Rectal smooth muscle tissue (tissue), 1 donor: ENCODE data around the gene C16orf74.

Experiments used
- H3K27ac ChIP-seq: one replicate; pipeline ENCODE4 v1.7.0; 2013; ENCODE audit warnings: low read depth, low read length, inconsistent platforms
- H3K27me3 ChIP-seq: one replicate; pipeline ENCODE4 v1.7.0; 2013; ENCODE audit warnings: low read length; ENCODE audit not compliant: control insufficient read depth, insufficient read depth
- H3K36me3 ChIP-seq: one replicate; pipeline ENCODE4 v1.7.0; 2013; ENCODE audit warnings: low read length; ENCODE audit not compliant: control insufficient read depth, insufficient read depth
- H3K4me1 ChIP-seq: one replicate; pipeline ENCODE4 v1.7.0; 2013; ENCODE audit warnings: low read length; ENCODE audit not compliant: control insufficient read depth, insufficient read depth
- H3K4me3 ChIP-seq: one replicate; pipeline ENCODE4 v1.7.0; 2013; ENCODE audit warnings: low read length
- H3K9ac ChIP-seq: one replicate; pipeline ENCODE4 v1.7.0; 2013; ENCODE audit warnings: low read length

The C16orf74 gene

DNA sequence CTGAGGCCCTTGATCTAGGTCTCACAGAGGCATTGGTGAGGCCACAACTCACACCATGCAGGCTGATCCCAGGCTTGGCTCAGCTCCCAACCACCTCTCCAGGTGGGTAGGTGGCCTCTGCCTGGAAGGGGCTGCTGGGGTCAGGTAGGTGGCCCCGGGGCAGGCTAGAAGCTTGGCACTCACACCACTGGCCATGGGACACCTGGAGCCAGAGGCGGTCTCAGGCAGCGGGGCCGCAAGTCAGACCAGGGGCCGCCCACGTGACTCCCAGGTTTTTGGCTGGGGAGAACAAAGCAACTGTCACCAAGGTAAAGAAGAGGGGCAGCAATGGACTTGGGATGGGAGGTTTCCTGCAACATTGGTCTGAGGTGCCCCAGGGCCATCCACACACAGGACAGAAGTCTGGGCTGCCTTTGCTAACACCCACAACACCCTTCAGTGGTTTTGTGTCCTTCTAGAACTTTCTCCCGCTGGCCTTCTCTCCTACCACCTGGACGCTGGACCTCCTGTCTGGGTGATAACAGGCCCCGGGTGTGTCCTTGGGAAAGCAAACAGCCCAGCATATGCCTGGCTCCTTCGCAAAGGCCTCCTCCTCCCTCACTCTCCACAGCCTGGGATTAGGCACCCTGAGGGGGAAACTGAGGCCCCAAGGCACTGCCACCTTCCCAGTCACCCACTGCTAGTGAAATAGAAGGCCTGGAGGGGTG, 16.4 kb downstream of the C16orf74 start:
- H3K27ac ChIP-seq: no peak overlapping the region

GRCh38 chr16:85733839-85734170, 17.1 kb downstream of the C16orf74 start:
- H3K27ac ChIP-seq: no peak overlapping the region
- H3K4me3 ChIP-seq: no peak overlapping the region
- H3K4me1 ChIP-seq: no peaks in the 10 kb centered on the region
- no peak overlapping the region for H3K9ac ChIP-seq
- no peaks in the 10 kb centered on the region for H3K27me3 ChIP-seq
- H3K36me3 ChIP-seq: no peaks in the 10 kb centered on the region

More for the DNA sequence above, 16.4 kb downstream of the C16orf74 start:
- Histone ChIP-seq H3K36me3 (no peaks in the 10 kb centered on the region), H3K27me3 (no peaks in the 10 kb centered on the region), H3K9ac (no peak overlapping the region), H3K4me3 (no peak overlapping the region), H3K4me1 (no peaks in the 10 kb centered on the region)

DNA sequence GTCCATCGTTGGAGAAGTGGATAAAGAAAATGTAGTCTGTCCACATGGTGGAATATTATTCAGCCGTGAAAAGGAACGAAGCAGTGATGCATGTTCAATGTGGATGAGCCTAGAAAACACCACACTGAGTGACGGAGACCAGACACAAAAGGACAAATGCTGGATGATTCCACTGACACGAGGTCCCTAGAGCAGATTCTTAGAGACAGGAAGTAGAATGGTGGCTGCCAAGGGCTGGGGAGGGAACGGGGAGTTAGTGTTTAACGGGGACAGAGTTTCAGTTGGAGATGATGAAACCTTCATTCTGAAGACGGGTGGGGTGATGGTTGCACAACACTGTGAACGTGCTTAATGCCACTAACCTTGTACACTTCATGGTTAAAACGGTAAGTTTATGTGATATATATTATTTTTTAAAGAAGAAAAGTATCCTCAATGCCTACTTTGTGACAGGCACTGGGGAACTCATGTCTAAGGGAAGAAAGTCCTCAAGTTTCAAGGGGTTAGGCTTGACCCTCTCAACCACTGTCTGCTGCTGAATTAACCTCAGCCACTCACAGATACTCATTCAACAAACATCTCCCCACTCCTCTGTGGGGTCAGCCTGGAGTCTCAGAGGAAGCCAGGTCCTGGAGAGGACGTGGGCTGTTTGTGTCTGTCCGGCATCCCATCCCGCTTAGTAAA, 17.6 kb downstream of the C16orf74 start:
- Histone ChIP-seq H3K27ac (no peak overlapping the region), H3K4me1 (no peaks in the 10 kb centered on the region), H3K4me3 (no peak overlapping the region), H3K9ac (no peak overlapping the region), H3K36me3 (no peaks in the 10 kb centered on the region), H3K27me3 (no peaks in the 10 kb centered on the region)

GRCh38 chr16:85731179-85731578, 19.7 kb downstream of the C16orf74 start:
- no peaks in the 10 kb centered on the region for H3K4me1 ChIP-seq
- H3K27me3 ChIP-seq: no peaks in the 10 kb centered on the region
- H3K27ac ChIP-seq: no peak overlapping the region
- H3K36me3 ChIP-seq: no peaks in the 10 kb centered on the region
- no peak overlapping the region for H3K4me3 ChIP-seq
- H3K9ac ChIP-seq: no peak overlapping the region

GRCh38 chr16:85730186-85730465, 20.8 kb downstream of the C16orf74 start:
- H3K27ac ChIP-seq: no peak overlapping the region
- H3K36me3 ChIP-seq: no peaks in the 10 kb centered on the region
- no peaks in the 10 kb centered on the region for H3K4me1 ChIP-seq
- no peak overlapping the region for H3K4me3 ChIP-seq
- H3K27me3 ChIP-seq: no peaks in the 10 kb centered on the region
- H3K9ac ChIP-seq: no peak overlapping the region

DNA sequence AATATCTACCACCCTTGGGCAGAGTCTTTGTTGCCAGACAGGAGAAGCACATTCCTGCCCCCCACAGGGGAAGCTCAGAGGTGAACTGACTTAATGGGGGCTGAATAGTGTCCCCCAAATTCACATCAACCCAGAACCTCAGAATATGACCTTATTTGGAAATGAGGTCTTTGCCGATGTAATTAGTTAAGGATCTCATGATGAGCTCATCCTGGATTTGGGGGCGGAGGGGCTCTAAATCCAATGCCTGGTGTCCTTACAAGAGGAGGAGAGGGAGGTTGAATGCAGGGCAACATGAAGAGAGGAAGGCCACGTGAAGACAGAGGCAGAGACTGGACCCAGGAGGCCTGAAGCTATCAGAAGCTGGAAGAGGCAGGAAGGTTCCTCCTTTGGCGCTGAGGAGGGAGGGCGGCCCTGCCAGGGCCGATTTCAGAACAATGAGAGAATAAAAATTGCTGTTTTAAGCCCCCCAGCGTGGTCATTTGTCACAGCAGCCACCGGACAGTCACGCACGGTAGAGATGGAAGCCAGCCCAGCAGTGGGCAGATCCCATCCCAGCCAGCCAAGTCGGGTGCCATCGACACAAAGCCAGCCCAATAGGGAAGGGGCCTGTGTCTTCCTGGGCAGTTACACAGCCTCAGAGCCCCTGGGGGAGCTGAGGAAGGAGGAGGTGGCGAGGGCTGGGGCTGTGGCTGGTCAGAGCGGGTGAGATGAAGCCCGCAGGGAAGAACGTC, 21.3 kb downstream of the C16orf74 start:
- no peak overlapping the region for H3K9ac ChIP-seq
- H3K27ac ChIP-seq: no peak overlapping the region
- H3K36me3 ChIP-seq: no peaks in the 10 kb centered on the region
- H3K4me3 ChIP-seq: no peak overlapping the region
- no peaks in the 10 kb centered on the region for H3K27me3 ChIP-seq
- H3K4me1 ChIP-seq: no peaks in the 10 kb centered on the region

DNA sequence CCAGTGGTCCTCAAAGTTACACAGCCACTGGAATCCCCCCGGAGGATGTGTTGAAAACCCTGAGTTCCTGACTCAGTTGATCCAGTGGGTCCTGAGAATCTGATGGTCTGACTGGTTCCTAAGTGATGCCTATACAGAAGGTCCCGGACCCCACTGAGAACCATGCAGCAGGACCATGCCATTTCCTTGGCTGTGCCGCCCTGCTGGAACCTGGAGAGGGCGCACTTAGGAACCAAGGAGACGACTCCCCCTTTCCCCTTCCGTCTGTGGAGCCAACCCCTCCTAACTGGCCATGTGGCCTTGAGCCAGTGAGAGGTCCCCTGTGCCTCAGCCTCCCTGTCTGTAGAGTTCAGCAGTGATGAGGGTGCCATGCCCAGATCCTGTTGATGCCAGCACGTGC, 22.0 kb downstream of the C16orf74 start:
- Histone ChIP-seq H3K9ac (no peak overlapping the region), H3K27ac (no peak overlapping the region), H3K4me1 (no peaks in the 10 kb centered on the region), H3K4me3 (no peak overlapping the region), H3K27me3 (no peaks in the 10 kb centered on the region), H3K36me3 (no peaks in the 10 kb centered on the region)

DNA sequence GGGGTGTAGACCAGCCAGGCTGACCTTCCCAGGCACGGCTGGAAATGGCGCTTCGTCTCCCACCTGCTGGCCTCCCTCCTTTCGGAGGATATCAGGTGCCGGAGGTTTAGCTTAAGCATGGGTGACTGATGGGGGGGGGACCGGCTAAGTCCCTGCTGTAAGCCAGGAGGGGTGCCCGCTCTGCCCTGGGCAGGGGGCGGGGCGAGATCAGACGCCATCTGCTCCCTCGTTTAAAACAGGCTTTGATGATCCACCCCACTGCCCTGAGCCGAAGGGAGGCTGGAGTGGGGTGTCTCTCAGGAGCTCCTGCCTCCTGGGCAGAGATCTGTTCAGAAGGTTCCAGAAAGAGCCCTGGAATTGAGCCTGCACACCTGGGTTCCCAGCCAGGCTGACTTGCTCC, 26.0 kb downstream of the C16orf74 start:
- Histone ChIP-seq H3K9ac (no peak overlapping the region), H3K4me3 (no peak overlapping the region), H3K27ac (no peak overlapping the region), H3K27me3 (no peaks in the 10 kb centered on the region), H3K36me3 (no peaks in the 10 kb centered on the region), H3K4me1 (no peaks in the 10 kb centered on the region)

GRCh38 chr16:85724126-85724879, 26.6 kb downstream of the C16orf74 start:
- H3K4me3 ChIP-seq: no peak overlapping the region
- H3K27ac ChIP-seq: no peak overlapping the region
- H3K4me1 ChIP-seq: no peaks in the 10 kb centered on the region
- no peak overlapping the region for H3K9ac ChIP-seq
- H3K27me3 ChIP-seq: no peaks in the 10 kb centered on the region
- no peaks in the 10 kb centered on the region for H3K36me3 ChIP-seq

DNA sequence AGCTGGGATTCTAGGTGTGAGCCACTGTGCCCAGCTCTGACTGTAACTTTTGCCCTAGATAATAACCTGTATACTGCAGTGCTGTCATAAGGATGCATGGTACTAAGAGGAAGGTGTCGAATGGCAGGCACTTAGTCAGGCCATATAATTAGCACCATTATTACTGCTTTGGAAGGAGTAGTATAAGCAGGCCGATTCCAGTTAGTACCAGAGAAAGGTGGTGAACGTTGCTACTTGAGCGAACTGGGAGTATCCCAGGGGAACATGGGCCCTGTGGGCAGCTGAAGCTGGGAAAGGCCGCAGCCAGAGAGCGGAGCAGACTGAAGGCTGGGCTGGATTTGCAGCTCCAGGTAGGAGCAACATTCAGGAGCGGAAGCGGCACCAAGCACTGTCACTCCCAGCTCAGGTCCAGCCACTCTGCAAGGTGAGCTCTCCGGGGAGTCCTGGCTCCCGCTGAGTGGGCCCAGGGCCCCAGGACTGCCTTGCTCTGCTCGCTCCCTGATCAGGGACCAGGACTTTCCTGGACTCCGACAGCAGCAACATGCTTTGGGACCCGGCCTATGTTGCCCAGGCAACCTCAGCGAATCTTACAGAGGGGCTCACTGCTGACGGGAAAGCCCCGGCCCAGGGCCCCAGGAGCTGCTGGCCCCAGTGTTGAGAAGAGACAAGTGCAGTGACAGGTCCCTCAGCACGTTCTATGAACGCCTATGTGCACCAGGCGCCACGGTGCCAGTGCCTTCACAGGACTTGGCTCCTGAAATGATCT, 28.6 kb downstream of the C16orf74 start:
- Histone ChIP-seq H3K36me3 (no peaks in the 10 kb centered on the region), H3K4me1 (no peaks in the 10 kb centered on the region), H3K27ac (no peak overlapping the region), H3K4me3 (no peak overlapping the region), H3K27me3 (no peaks in the 10 kb centered on the region), H3K9ac (no peak overlapping the region)

DNA sequence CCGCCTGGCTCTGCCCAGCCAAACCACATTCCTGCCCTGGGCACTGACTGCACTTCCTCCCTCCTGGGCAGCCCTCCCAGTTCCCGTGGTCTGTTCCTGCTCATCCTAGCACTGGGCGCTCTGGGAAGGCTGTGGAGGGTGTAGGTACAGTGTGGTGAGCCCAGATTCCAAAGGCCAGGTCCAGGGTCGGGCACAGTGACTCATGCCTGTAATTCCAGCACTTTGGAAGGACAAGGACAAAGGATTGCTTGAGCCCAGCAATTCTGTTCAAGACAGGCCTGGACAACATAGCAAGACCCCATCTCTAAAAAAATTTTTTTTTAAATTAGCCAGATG, 30.6 kb downstream of the C16orf74 start:
- Histone ChIP-seq H3K4me3 (no peak overlapping the region), H3K4me1 (no peaks in the 10 kb centered on the region), H3K27me3 (no peaks in the 10 kb centered on the region), H3K36me3 (no peaks in the 10 kb centered on the region), H3K27ac (no peak overlapping the region), H3K9ac (no peak overlapping the region)
